Naive thymus-derived CD4-positive, alpha-beta T cell (primary cell): ENCODE results near the gene GYPC. TPM values are rescaled to one million over a fixed set of nuclear protein-coding genes. Genes with fewer than 3 reads are reported as not detected.
A peak's percentile ranks its signal among the peaks of the same experiment; 100 is the strongest.

Source experiments
- ATAC-seq: fragments of 150-1000 bp; cut with Tn5 transposase; 2 replicates; pipeline ENCODE4 v1.10.0; 2021; ENCODE audit warnings: mild to moderate bottlenecking, moderate library complexity
- CTCF ChIA-PET: fragments of 350-600 bp; sonication (Branson Sonifier 250); formaldehyde crosslinking; loops from one replicate; lab custom pipeline; 2021; ENCODE audit warnings: antibody characterized with exemption; lab: Charles Lee
- POLR2A ChIA-PET: fragments of 350-600 bp; sonication (Branson Sonifier 250); formaldehyde crosslinking; loops from one replicate; lab custom pipeline; 2021; ENCODE audit warnings: antibody characterized with exemption, inconsistent platforms; lab: Charles Lee
- DNase-seq, 9 donors: peaks; one replicate each; pipeline versions ENCODE4 v3.0.0 to v3.0.0-alpha.2; 2020 to 2022; ENCODE audit warnings: mixed read lengths in 1 of 9
- H3K27ac ChIP-seq: one replicate; pipeline ENCODE4 v1.7.0; 2013; ENCODE audit warnings: mild to moderate bottlenecking, low read depth, low read length, moderate library complexity
- H3K27me3 ChIP-seq, 2 donors: one replicate each; pipeline ENCODE4 v1.7.0; 2013; ENCODE audit warnings: low read length in 2 of 2, mild to moderate bottlenecking in 2 of 2, moderate library complexity in 2 of 2; ENCODE audit not compliant: control insufficient read depth in 2 of 2, insufficient read depth in 2 of 2
- H3K36me3 ChIP-seq, 3 experiments: 1 replicate in 2 of 3; 2 replicates in 1 of 3; pipeline ENCODE4 v1.7.0; 2013; ENCODE audit warnings: low read length in 3 of 3, mild to moderate bottlenecking in 3 of 3, moderate library complexity in 1 of 3; ENCODE audit not compliant: insufficient read depth in 3 of 3, control insufficient read depth in 2 of 3
- H3K4me1 ChIP-seq, 2 donors: one replicate each; pipeline ENCODE4 v1.7.0; 2013; ENCODE audit warnings: low read length in 2 of 2, mild to moderate bottlenecking in 2 of 2, moderate library complexity in 1 of 2; ENCODE audit not compliant: control insufficient read depth in 2 of 2, insufficient read depth in 2 of 2
- H3K4me3 ChIP-seq: 2 replicates; pipeline ENCODE4 v1.7.0; 2013; ENCODE audit warnings: mild to moderate bottlenecking, low read length
- H3K9me3 ChIP-seq, 3 experiments: 1 replicate in 2 of 3; 2 replicates in 1 of 3; pipeline ENCODE4 v1.7.0; 2013; ENCODE audit warnings: low read length in 3 of 3; ENCODE audit not compliant: control insufficient read depth in 2 of 3
- H3K27ac Mint-ChIP-seq, 9 donors: one replicate each; pipeline ENCODE4 v1.8.0; 2020 to 2022; ENCODE audit warnings: mixed read lengths in 9 of 9, mild to moderate bottlenecking in 8 of 9, moderate library complexity in 5 of 9, inconsistent platforms in 2 of 9
- H3K27me3 Mint-ChIP-seq, 5 donors: one replicate each; pipeline ENCODE4 v1.8.0; 2021 to 2022; ENCODE audit warnings: mixed read lengths in 5 of 5, mild to moderate bottlenecking in 1 of 5
- H3K36me3 Mint-ChIP-seq, 5 donors: one replicate each; pipeline ENCODE4 v1.8.0; 2020 to 2022; ENCODE audit warnings: mixed read lengths in 5 of 5, mild to moderate bottlenecking in 3 of 5, inconsistent platforms in 1 of 5
- H3K4me1 Mint-ChIP-seq, 7 donors: one replicate each; pipeline ENCODE4 v1.8.0; 2020 to 2022; ENCODE audit warnings: mixed read lengths in 7 of 7, mild to moderate bottlenecking in 3 of 7, inconsistent platforms in 1 of 7
- H3K4me3 Mint-ChIP-seq, 10 donors: one replicate each; pipeline ENCODE4 v1.8.0; 2020 to 2022; ENCODE audit warnings: mild to moderate bottlenecking in 10 of 10, mixed read lengths in 10 of 10, moderate library complexity in 6 of 10, inconsistent platforms in 2 of 10
- H3K9me3 Mint-ChIP-seq, 11 donors: one replicate each; pipeline ENCODE4 v1.8.0; 2020 to 2022; ENCODE audit warnings: mixed read lengths in 11 of 11, mild to moderate bottlenecking in 4 of 11, inconsistent platforms in 1 of 11, moderate library complexity in 1 of 11
- intact Hi-C, 2 donors: fragments of 100-400 bp; cut with micrococcal nuclease; formaldehyde crosslinking; loops; one replicate each; pipeline ENCODE4 v1.15.1; 2023
- polyA plus RNA-seq, 2 donors: library from polyadenylated mRNA; unstranded; fragments of 300-500 nt; fragmentation: Illumina TruSeq; gene quantifications; one replicate each; pipeline ENCODE4 v1.2.3, GENCODE V29; 2021
- total RNA-seq, 6 experiments: library from RNA in 5 of 6; stranded (reverse) in 5 of 6; gene quantifications; 1 replicate in 5 of 6; 2 replicates in 1 of 6; pipeline ENCODE4 v1.2.3 and lab custom pipeline; 2021 to 2026

GYPC gene
- total and polyA plus RNA-seq, 7 experiments from 2014 or later: 114 to 277 (median 140) TPM

DNA sequence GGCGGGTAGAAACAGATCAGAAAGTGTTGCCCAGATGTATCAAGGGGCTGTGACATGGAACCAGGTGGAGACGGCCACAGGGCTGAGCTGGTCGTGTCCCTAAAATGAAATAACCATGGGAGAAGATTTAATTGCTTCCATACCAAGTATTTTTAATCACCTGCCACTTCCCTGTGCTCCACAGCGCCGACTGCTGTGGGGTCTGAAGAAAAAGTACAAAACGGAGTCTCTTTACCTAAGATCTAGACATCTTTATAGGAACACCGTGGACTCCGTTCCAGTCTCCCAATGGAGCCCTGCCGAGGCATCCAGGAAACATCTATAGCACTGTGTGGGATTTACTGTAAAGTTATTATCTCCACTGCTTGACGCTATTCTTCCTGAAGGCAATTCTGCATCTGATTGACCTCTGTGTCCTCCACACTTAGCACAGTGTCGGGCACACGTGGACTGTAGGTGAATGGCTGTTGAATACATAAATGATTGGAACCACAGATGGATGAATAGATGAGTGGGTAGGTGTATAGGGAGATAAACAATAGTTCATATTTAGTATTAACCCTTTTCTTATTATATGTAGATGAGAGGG lies 21.6 kb upstream of the GYPC start:
- no peak overlapping the region for H3K27ac ChIP-seq
- POLR2A ChIA-PET: no interaction called here
- intact Hi-C loops: loop anchor here (1.0 to 10.0 kb wide), 7 partner anchors 23 to 143 kb away; no protein-coding TSS in a partner anchor
- peaks cover 0 to 3% of the 10 kb centered on the region in 2 donors for H3K27me3 ChIP-seq
- H3K4me1 ChIP-seq: no peaks in the 10 kb centered on the region
- H3K36me3 ChIP-seq: no peaks in the 10 kb centered on the region
- H3K4me3 Mint-ChIP-seq: no peak overlapping the region
- H3K9me3 Mint-ChIP-seq: no peaks in the 10 kb centered on the region
- peak; percentile 50 for ATAC-seq
- H3K36me3 Mint-ChIP-seq: no peaks in the 10 kb centered on the region
- no peak overlapping the region for H3K4me3 ChIP-seq
- peaks cover 0 to 51% (median 0%) of the 10 kb centered on the region in 5 donors for H3K27me3 Mint-ChIP-seq
- CTCF ChIA-PET: interaction anchor here (1.0 to 1.8 kb wide), 2 partner anchors 23 to 106 kb away, joined by 3 to 7 read pairs; no protein-coding TSS in a partner anchor
- H3K27ac Mint-ChIP-seq: peak overlapping the region in 1 of 9 donors; percentile 33
- no peaks in the 10 kb centered on the region for H3K9me3 ChIP-seq
- peaks cover 0 to 10% (median 4%) of the 10 kb centered on the region in 7 donors for H3K4me1 Mint-ChIP-seq
- peak in 7 of 9 donors; percentile 12 to 35 (median 21) for DNase-seq

DNA sequence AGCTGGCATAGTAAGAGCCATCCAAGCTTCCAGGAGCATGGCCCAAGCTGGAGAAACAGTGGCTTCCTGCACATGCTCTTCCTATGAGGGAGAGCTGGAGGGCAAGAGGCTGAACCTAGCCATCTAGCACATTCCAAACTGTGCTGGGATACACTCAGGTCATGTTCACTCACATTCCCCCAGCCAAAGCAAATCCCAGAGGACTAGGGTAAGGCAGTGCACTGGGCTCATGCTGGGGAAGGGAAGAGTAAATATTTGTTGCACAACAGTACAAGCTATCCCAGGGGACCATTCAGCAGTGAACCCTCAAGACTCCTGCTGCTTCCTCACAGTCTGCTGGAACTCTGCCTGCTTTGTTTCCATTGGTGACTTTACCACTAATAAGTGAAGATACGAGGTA lies 20.7 kb upstream of the GYPC start:
- H3K9me3 Mint-ChIP-seq: no peaks in the 10 kb centered on the region
- no peak for ATAC-seq
- H3K4me1 ChIP-seq: no peaks in the 10 kb centered on the region
- H3K9me3 ChIP-seq: no peaks in the 10 kb centered on the region
- ChIA-PET CTCF (interaction anchor here (0.5 to 1.8 kb wide), 5 partner anchors 8 to 107 kb away, joined by 3 to 7 read pairs (median 3); no protein-coding TSS in a partner anchor), POLR2A (no interaction called here)
- no peak overlapping the region for H3K4me3 ChIP-seq
- DNase-seq: no peak
- no peak overlapping the region for H3K27ac ChIP-seq
- no peak overlapping the region for H3K27ac Mint-ChIP-seq
- no peaks in the 10 kb centered on the region for H3K36me3 ChIP-seq
- peaks cover 0 to 3% of the 10 kb centered on the region in 2 donors for H3K27me3 ChIP-seq
- peaks cover 0 to 10% (median 4%) of the 10 kb centered on the region in 7 donors for H3K4me1 Mint-ChIP-seq
- H3K27me3 Mint-ChIP-seq: peaks cover 0 to 47% (median 0%) of the 10 kb centered on the region in 5 donors
- H3K36me3 Mint-ChIP-seq: no peaks in the 10 kb centered on the region
- H3K4me3 Mint-ChIP-seq: no peak overlapping the region
- intact Hi-C loops: loop anchor here in 1 of 2 donors (10.0 kb wide), 1 partner anchor 50 kb away; no protein-coding TSS in a partner anchor

DNA sequence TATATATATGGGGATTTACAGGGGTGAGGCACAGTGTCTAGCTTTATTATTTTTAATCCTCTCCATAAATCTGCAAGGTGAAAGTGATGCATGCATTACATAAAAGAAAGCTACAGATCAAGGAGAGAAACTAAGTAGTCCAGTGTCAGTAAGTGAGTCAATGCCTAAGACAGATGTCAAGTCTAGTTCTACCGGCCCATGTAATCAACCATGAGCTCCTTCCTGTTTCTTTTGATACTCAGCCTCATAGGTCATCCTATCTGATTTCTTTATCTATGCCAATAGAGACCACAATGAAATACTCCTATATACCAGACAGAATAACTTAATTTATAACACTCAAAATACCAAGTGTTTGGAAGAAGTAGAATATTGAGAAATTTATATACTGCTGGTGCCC lies 20.2 kb upstream of the GYPC start:
- intact Hi-C loops: loop anchor here in 1 of 2 donors (10.0 kb wide), 1 partner anchor 49 kb away; no protein-coding TSS in a partner anchor
- Mint-ChIP-seq H3K27ac (no peak overlapping the region), H3K4me3 (no peak overlapping the region), H3K9me3 (no peaks in the 10 kb centered on the region), H3K4me1 (peaks cover 0 to 10% (median 4%) of the 10 kb centered on the region in 7 donors), H3K27me3 (peaks cover 0 to 45% (median 0%) of the 10 kb centered on the region in 5 donors), H3K36me3 (no peaks in the 10 kb centered on the region)
- Histone ChIP-seq H3K4me1 (no peaks in the 10 kb centered on the region), H3K27me3 (peaks cover 0 to 3% of the 10 kb centered on the region in 2 donors), H3K27ac (no peak overlapping the region), H3K4me3 (no peak overlapping the region), H3K9me3 (no peaks in the 10 kb centered on the region), H3K36me3 (no peaks in the 10 kb centered on the region)
- CTCF ChIA-PET: interaction anchor here (0.5 to 1.8 kb wide), 4 partner anchors 14 to 107 kb away, joined by 3 to 7 read pairs (median 3); no protein-coding TSS in a partner anchor
- DNase-seq (no peak), ATAC-seq (no peak)
- POLR2A ChIA-PET: no interaction called here

DNA sequence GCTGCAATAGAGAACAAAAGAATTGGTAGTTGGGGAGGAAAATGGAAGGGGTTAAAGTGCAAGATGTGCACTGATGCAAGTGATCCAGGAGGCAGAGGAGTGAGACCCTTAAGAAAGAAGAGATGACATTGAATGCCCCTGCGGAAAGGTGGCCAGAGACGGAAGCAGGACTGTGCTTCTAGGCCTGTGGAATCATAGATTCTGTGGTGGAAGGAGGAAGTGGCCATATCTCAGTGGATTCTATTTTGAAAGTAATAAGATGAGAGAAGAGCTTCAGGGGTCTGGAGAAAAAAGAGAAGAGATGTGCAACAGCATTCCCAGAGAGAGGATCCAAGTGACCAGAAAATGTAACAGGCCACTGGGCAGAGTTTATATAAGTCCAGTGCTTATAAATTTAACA lies 18.6 kb upstream of the GYPC start:
- no peaks in the 10 kb centered on the region for H3K36me3 Mint-ChIP-seq
- Histone ChIP-seq H3K4me3 (no peak overlapping the region), H3K36me3 (no peaks in the 10 kb centered on the region), H3K4me1 (no peaks in the 10 kb centered on the region), H3K9me3 (no peaks in the 10 kb centered on the region), H3K27ac (no peak overlapping the region), H3K27me3 (no peaks in the 10 kb centered on the region)
- H3K9me3 Mint-ChIP-seq: no peaks in the 10 kb centered on the region
- ATAC-seq (no peak), DNase-seq (no peak)
- POLR2A ChIA-PET: no interaction called here
- no peak overlapping the region for H3K27ac Mint-ChIP-seq
- CTCF ChIA-PET: interaction anchor here (0.7 kb wide), 1 partner anchor 27 kb away, joined by 3 read pairs; no protein-coding TSS in a partner anchor
- no peak overlapping the region for H3K4me3 Mint-ChIP-seq
- H3K4me1 Mint-ChIP-seq: peaks cover 0 to 10% (median 5%) of the 10 kb centered on the region in 7 donors
- peaks cover 0 to 35% (median 0%) of the 10 kb centered on the region in 5 donors for H3K27me3 Mint-ChIP-seq
- intact Hi-C loops: loop anchor here in 1 of 2 donors (10.0 kb wide), 1 partner anchor 47 kb away; no protein-coding TSS in a partner anchor

DNA sequence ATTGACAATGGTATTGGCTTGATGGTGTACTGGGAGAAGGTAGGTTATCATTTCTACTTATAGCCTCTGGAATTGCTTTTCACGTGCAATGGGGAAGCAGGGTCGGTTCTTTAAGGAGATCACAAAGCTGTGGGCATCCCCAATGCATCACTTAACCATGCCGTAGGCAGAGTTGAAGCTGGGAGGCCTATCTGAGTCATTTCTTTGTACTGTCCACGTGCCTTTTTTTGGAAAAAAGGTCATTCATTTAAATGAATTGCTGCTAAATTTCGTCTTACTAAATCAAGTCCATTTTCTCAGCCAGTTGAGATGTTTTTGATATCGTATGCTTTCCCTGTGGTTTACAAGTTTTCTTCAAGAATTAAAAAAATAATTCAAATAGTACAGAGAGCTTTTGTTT lies 17.2 kb upstream of the GYPC start:
- no peaks in the 10 kb centered on the region for H3K36me3 ChIP-seq
- no peaks in the 10 kb centered on the region for H3K9me3 ChIP-seq
- no peaks in the 10 kb centered on the region for H3K27me3 ChIP-seq
- ChIA-PET CTCF (no interaction called here), POLR2A (no interaction called here)
- Mint-ChIP-seq H3K4me3 (no peak overlapping the region), H3K27ac (no peak overlapping the region), H3K27me3 (peaks cover 0 to 25% (median 0%) of the 10 kb centered on the region in 5 donors), H3K36me3 (no peaks in the 10 kb centered on the region), H3K9me3 (no peaks in the 10 kb centered on the region), H3K4me1 (peaks cover 0 to 10% (median 5%) of the 10 kb centered on the region in 7 donors)
- intact Hi-C loops: loop anchor here in 1 of 2 donors (10.0 kb wide), 1 partner anchor 46 kb away; no protein-coding TSS in a partner anchor
- ATAC-seq (no peak), DNase-seq (no peak)
- H3K27ac ChIP-seq: no peak overlapping the region
- no peaks in the 10 kb centered on the region for H3K4me1 ChIP-seq
- H3K4me3 ChIP-seq: no peak overlapping the region

DNA sequence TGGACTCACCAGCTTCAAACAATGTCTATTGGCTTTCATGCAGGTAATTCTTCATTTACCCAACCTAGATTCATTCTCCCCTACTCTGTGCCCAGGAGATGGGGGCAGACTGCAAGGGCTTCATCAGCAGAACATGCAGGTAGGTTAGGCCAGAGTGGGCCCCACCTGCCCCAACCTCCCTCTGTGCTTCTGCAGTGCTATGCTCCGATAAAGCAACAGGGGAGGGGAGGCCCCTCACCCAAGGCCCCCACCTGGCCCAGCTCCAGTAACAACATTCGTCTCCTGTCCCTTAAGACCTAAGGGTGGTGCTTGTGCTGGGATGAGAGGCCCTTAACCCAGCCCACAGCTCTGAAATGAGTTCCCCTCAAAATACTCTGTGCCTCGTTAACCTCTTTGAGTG lies 16.7 kb upstream of the GYPC start:
- H3K9me3 Mint-ChIP-seq: no peaks in the 10 kb centered on the region
- peaks cover 0 to 7% (median under 1%) of the 10 kb centered on the region in 7 donors for H3K4me1 Mint-ChIP-seq
- Histone ChIP-seq H3K36me3 (no peaks in the 10 kb centered on the region), H3K4me1 (no peaks in the 10 kb centered on the region), H3K27ac (no peak overlapping the region), H3K4me3 (no peak overlapping the region), H3K9me3 (no peaks in the 10 kb centered on the region), H3K27me3 (no peaks in the 10 kb centered on the region)
- CTCF ChIA-PET: no interaction called here
- intact Hi-C loops: loop anchor here in 1 of 2 donors (10.0 kb wide), 1 partner anchor 46 kb away; no protein-coding TSS in a partner anchor
- POLR2A ChIA-PET: no interaction called here
- H3K27me3 Mint-ChIP-seq: peaks cover 0 to 20% (median 0%) of the 10 kb centered on the region in 5 donors
- DNase-seq: no peak
- no peak overlapping the region for H3K4me3 Mint-ChIP-seq
- ATAC-seq: no peak
- H3K27ac Mint-ChIP-seq: peak overlapping the region in 1 of 9 donors; percentile 65
- H3K36me3 Mint-ChIP-seq: no peaks in the 10 kb centered on the region
